Dermis microvascular lymphatic vessel endothelial cell (primary cell): ENCODE measurements around the gene ADH1B. TPM values are rescaled to one million over a fixed set of nuclear protein-coding genes. Genes with fewer than 3 reads are reported as not detected.
"Not testable (repeated sequence)": the region's sequence is repeated elsewhere in the genome, so short reads cannot be mapped to it uniquely, and the experiment has no call there.

Experiments
- DNase-seq, 2 donors: peaks; one replicate each; pipeline versions ENCODE4 v3.0.0 to v3.0.0-alpha.2; 2010; ENCODE audit warnings: low read depth in 2 of 2
- total RNA-seq: library from RNA; depleted of rRNA; stranded (reverse); fragments of >200 nt; gene quantifications from 2 replicates; pipeline ENCODE4 v1.2.1, GENCODE V29; 2014

The ADH1B gene
- total RNA-seq, 1 donor from 2014 or later, result 0.13 TPM

- DNase-seq, result no peak
Observed at GRCh38 chr4:99324361-99324760, 3.2 kb upstream of the ADH1B start.

DNA sequence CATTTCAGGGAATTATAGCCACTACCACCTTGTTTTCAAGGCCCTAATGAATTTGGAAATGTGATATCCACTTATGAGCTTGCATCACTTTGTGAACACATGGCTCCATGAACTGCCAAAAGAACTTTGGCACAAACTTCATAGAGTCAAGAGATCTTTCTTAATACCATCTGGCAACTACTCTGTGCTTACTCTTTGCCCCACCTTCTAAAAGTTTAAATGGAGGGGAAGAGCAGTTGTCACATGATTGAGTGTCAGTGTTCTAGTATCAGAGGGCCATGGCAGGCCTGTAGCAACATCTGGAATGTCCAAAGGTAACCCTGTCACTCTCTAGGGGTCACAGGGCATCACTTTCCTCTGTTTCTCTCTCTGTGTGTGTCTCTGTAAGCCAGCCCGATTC is 2.6 kb upstream of the ADH1B start:
- DNase-seq, result no peak

GRCh38 chr4:99317811-99318210 is 3.4 kb downstream of the ADH1B start:
- not testable (repeated sequence) for DNase-seq

DNA sequence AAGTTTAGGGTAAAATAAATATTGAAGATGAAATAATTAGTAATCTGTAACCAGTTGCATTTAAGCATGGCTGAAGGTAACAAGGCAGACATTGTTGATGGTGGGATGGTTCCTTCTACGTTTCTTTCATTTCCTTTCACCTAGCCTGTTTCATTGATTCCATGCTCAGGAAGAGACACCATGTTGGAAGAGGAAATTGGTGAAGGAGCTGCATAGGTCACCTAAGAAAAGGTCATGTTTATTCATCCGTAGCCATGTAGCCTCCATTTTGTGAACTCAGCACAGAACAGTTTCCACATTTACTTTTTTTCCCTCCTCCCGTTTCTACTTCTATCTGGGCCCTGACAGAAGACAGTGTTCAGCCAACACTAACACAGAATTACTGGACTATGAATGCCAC is 3.8 kb downstream of the ADH1B start:
- DNase-seq, result no peak

- DNase-seq, result no peak
Observed at GRCh38 chr4:99315839-99316238, 5.4 kb downstream of the ADH1B start.

- no peak for DNase-seq
Observed at GRCh38 chr4:99314211-99314610, 7.0 kb downstream of the ADH1B start.

- DNase-seq, result no peak
Observed at GRCh38 chr4:99310389-99310788, 10.8 kb downstream of the ADH1B start.

- DNase-seq, result no peak
Observed at GRCh38 chr4:99305638-99306400, 15.4 kb downstream of the ADH1B start.

GRCh38 chr4:99301376-99302164 is 19.6 kb downstream of the ADH1B start:
- DNase-seq, result no peak

- peak in 1 of 2 donors; percentile 7 for DNase-seq
Observed at GRCh38 chr4:99300934-99301333, 20.3 kb downstream of the ADH1B start.

GRCh38 chr4:99293357-99293756 is 27.8 kb downstream of the ADH1B start:
- no peak for DNase-seq

DNA sequence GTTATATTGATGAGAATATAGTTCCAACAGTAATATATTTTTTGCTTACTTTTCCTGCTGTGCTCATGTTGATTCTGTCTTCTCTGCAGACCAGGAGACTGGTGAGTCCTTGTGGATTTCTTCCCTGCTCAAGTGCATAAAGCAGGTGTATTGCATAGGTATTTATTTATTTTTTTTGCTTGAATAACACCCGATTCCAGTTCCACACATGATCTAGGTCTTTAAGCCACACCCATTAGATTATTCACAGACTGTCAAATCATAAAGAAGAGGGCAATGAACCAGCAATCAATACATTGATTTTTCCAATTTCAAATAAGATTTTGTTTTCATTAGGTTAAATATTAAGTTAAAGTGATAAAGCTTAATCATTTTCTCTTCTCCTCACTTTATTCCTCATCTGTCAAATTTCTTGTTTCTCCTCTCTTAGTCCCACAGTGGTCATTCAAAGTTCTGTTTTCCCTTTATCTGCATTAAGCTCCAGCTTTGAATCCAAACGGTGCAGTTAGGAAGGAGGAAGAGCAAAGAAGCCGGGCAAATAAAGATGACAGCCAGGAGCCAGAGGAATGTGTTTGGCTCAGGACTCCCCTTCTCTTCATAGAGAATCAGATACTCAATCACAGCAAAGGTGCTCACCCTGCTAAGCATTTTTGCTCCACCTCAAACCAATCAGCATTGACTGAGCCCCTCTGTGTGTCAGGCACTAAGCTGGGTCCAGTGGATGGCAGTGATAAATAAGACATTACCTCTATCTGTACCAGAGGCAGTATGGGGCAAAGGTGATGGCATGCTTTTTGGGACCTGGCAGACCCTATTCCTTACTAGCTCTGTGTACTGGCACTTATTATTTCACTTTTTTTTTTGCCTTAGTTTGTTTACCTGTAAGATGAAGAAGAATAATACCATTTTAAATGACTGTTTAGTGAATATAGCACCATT is 30.1 kb downstream of the ADH1B start, which contains the start of gene ADH1A:
ADH1A (minus strand) TSS at position 138 of the 939 bp plus-strand sequence; CDS start at position 67, 71 bp downstream.
- DNase-seq, result no peak

DNA sequence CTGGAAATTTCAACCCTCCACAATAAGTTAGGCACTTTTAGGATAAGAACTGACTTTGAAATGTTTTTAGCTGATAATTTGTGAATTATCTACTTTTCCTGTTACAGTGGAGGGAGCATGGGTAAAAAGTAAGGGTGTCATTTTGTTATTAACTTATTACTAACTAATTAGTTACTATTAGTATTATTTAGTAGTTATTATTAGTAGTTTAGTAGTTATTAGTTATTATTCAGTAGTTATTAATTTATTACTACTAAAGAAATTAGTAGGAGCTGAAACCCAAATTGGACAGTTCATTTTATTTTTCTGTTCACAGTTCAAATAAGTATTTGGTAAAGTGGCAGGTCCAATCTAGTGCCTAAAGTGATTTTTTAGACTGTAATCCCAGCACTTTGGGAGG is 35.8 kb downstream of the ADH1B start:
- no peak for DNase-seq

- no peak for DNase-seq
Observed at GRCh38 chr4:99282731-99283130, 38.5 kb downstream of the ADH1B start.

DNA sequence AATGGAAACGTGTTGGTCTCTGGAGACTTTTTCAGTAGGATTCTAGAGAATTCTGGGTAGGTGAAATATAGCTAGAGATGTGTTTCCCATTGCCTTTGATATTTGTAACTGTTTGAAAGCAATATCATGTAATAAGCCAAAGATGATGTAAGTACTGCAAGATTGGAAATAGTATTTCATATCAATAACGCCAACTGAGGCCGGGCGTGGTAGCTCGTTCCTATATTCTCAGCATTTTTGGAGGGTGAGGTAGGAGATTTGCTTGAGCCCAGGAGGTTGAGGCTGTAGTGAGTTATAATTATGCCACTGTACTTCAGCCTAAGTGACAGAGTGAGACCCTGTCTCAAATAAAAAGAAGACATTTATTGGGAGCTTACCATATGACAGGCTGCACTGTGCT is 39.9 kb downstream of the ADH1B start:
- no peak for DNase-seq

- DNase-seq, result no peak
Observed at GRCh38 chr4:99276417-99276816, 44.8 kb downstream of the ADH1B start.

GRCh38 chr4:99275885-99276284 is 45.3 kb downstream of the ADH1B start:
- DNase-seq, result no peak

GRCh38 chr4:99275050-99275449 is 46.2 kb downstream of the ADH1B start:
- no peak for DNase-seq

DNA sequence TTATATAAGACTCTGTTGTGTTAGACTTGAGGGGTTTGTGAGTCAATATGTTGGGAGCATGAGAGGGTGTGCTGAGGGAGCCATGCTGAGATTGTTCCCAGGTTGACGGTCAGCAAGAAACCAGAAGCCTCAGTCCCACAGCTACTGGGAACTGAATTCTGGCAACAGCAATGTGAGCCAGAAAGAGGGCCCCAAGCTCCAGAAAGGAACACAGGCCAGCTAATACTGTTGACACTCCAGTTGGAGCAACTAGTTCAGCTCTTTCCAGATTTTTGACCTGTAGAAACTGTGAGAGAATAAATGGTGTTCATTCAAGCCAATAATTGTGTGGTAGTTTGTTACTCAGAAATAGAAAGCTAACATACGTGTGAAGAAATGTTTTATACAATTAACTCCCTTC is 47.5 kb downstream of the ADH1B start:
- DNase-seq, result no peak

GRCh38 chr4:99264927-99265326 is 56.3 kb downstream of the ADH1B start:
- no peak for DNase-seq
